GM12891 (cell line): ENCODE measurements around the gene VAV2.
"Not testable (repeated sequence)": the region's sequence is repeated elsewhere in the genome, so short reads cannot be mapped to it uniquely, and the experiment has no call there.

Experiments
- DNase-seq: peaks from one replicate; pipeline ENCODE4 v3.0.0; 2011; ENCODE audit warnings: low spot score; ENCODE audit not compliant: insufficient read length
- FAIRE-seq: peaks from 2 replicates; lab custom pipeline; 2011; peaks lifted over from hg19 to GRCh38; lab: Jason Lieb, UNC
- PAX5 ChIP-seq: IDR thresholded peaks from 2 replicates; pipeline ENCODE4 v1.6.1; 2011; ENCODE audit warnings: low read length, moderate library complexity, mild to moderate bottlenecking; ENCODE audit not compliant: insufficient read depth, severe bottlenecking
- POLR2A ChIP-seq: IDR thresholded peaks from 2 replicates; pipeline ENCODE4 v1.6.1; 2011; ENCODE audit warnings: low read depth, low read length, control low read depth
- POLR2AphosphoS5 ChIP-seq: IDR thresholded peaks from 2 replicates; pipeline ENCODE4 v1.6.1; 2011; ENCODE audit warnings: low read depth, low read length, control low read depth
- POU2F2 ChIP-seq: IDR thresholded peaks from 2 replicates; pipeline ENCODE4 v1.6.1; 2011; ENCODE audit warnings: low read depth, mild to moderate bottlenecking, control low read depth, low read length, moderate library complexity
- SPI1 ChIP-seq: IDR thresholded peaks from 2 replicates; pipeline ENCODE4 v1.6.1; 2011; ENCODE audit warnings: low read depth, low read length, control low read depth
- TAF1 ChIP-seq: IDR thresholded peaks from 2 replicates; pipeline ENCODE4 v1.6.1; 2011; ENCODE audit warnings: low read depth, low read length, control low read depth

The VAV2 gene

DNA sequence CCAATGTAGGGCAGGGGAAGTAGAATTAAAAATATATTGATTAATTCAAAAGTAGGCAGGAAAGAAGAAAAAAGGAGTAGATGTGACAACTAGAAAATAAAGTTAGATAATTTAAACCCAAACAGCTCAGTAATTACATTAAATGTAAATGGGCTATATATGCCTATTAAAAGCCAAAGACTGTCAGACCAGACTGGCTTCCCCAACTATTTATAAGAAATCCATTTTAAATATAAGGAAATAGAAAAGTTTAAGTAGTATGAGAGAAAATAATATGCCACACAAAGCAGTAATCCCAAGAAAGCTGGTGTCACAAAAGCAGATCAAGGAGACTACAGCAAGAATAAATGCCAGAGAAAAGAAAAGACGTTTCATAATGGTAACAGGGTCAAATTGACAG lies 225.1 kb downstream of the VAV2 start:
- DNase-seq (no peak), FAIRE-seq (no peak)
- TF ChIP-seq PAX5 (no peak), SPI1 (no peak), POLR2A (no peak), POLR2AphosphoS5 (no peak), TAF1 (no peak), POU2F2 (no peak)

GRCh38 chr9:133766234-133766633 lies 225.9 kb downstream of the VAV2 start:
- FAIRE-seq, DNase-seq: not testable (repeated sequence)

DNA sequence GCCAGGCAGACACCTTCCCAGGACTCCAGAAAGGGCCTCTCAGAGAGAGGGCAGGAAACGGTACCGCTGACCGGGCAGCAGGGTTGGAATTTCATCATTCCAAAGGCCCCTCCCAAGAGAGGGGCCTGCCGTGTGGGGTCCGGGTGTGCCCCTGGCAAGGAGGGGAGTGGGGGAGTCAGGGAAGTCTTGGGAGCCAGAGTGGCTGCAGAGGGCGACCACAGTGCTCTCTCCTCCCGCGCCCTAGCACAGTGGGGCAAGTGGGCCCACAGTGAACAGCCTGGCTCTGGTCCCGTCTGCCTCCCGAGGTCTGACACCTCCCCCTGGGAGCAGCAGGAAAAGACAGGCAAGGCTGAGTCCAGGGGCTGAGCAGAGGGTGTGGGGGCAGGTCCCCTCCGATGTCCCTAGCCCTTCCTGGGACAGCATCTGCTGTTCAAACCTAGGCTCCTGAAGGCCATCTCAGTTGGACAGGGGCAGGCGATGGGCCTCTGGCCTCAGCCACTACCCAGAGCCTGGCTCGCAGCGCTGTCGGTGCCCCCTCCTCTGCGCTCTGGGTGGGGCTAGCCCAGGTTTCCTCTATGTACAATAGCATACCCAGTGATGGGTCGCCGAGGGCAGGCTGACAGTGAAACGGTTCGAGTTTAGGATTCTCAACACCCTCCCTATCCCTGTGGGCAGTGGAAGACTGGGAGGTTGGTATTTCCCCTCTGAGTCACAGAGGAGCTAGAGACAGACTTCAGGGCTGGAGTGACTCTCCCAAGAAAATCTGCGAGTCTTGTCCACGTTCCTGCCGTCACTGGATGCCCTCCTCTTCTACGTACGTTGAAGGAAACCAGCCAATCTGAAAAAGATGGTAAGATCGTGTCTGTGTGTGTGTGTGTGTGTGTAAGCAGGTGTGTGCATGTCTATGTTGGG lies 228.6 kb downstream of the VAV2 start:
- FAIRE-seq, result no peak
- no peak for DNase-seq
- TF ChIP-seq TAF1 (no peak), POLR2A (no peak), PAX5 (no peak), SPI1 (no peak), POU2F2 (no peak), POLR2AphosphoS5 (no peak)

GRCh38 chr9:133762488-133763271 lies 229.4 kb downstream of the VAV2 start:
- FAIRE-seq (no peak), DNase-seq (no peak)
- TF ChIP-seq TAF1 (no peak), POLR2AphosphoS5 (no peak), SPI1 (no peak), PAX5 (no peak), POU2F2 (no peak), POLR2A (no peak)

- FAIRE-seq (no peak), DNase-seq (no peak)
- TF ChIP-seq POLR2AphosphoS5, result no peak
- no peak for TF ChIP-seq POU2F2
These were observed 230.4 kb downstream of the VAV2 start for GRCh38 chr9:133761641-133762248.

- no peak for TF ChIP-seq POLR2AphosphoS5
- no peak for TF ChIP-seq PAX5
- no peak for TF ChIP-seq POLR2A
- no peak for TF ChIP-seq POU2F2
- no peak for TF ChIP-seq SPI1
- no peak for TF ChIP-seq TAF1
- DNase-seq, result no peak
- no peak for FAIRE-seq
These were observed 231.3 kb downstream of the VAV2 start for GRCh38 chr9:133760713-133761290.

- FAIRE-seq, result no peak
- DNase-seq, result no peak
- TF ChIP-seq POU2F2 (no peak), POLR2A (no peak), SPI1 (no peak)
These were observed 232.2 kb downstream of the VAV2 start for GRCh38 chr9:133759946-133760345.

GRCh38 chr9:133759146-133759900 lies 232.8 kb downstream of the VAV2 start:
- TF ChIP-seq PAX5 (no peak), TAF1 (no peak), SPI1 (no peak), POU2F2 (no peak), POLR2A (no peak), POLR2AphosphoS5 (no peak)
- no peak for FAIRE-seq
- DNase-seq, result no peak

DNA sequence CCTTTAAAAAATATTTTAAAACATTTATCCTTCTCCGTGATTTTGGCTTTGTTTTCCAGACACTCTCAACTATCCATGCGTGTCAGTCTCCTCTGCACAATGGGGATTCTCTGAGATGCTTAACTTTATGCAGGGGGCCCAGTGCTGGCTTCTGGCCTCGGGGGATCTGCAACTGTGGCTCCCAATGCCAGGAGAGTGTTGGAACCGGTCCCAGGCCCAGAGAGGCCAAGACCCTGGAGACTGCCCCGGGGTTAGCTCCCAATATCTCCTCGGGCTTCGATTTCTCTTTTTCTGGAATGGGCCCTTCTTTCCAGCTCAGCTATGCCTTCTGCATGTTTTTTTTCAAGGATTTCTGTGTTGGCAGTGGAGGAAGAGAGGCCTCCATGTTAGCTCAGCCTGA lies 233.9 kb downstream of the VAV2 start:
- DNase-seq, result no peak
- TF ChIP-seq POLR2A (no peak), SPI1 (no peak), PAX5 (no peak), POU2F2 (no peak), TAF1 (no peak), POLR2AphosphoS5 (no peak)
- FAIRE-seq, result no peak
